Suprapubic skin (tissue), 4 donors: ENCODE measurements around the gene TMEM82. TPM values are rescaled to one million over a fixed set of nuclear protein-coding genes. Genes with fewer than 3 reads are reported as not detected.

Experiments used
- DNase-seq, 2 donors: peaks; one replicate each; pipeline ENCODE4 v3.0.0-alpha.2; 2019; ENCODE audit warnings: low spot score in 2 of 2
- H3K27ac ChIP-seq: fragments of 200-600 bp; sonication (generic); one replicate; pipeline ENCODE4 v1.5.1; 2019
- H3K27me3 ChIP-seq: fragments of 200-600 bp; sonication (generic); one replicate; pipeline ENCODE4 v1.5.1; 2019
- H3K36me3 ChIP-seq: fragments of 200-600 bp; sonication (generic); one replicate; pipeline ENCODE4 v1.5.1; 2019
- H3K4me1 ChIP-seq: fragments of 200-600 bp; sonication (generic); one replicate; pipeline ENCODE4 v1.5.1; 2019
- H3K4me3 ChIP-seq: fragments of 200-600 bp; sonication (generic); one replicate; pipeline ENCODE4 v1.5.1; 2019; ENCODE audit warnings: mild to moderate bottlenecking
- H3K9me3 ChIP-seq: fragments of 200-600 bp; sonication (generic); one replicate; pipeline ENCODE4 v1.5.1; 2019
- EP300 ChIP-seq: sonication (generic); formaldehyde crosslinking; IDR thresholded peaks from one replicate; pipeline ENCODE4 v1.6.1; 2017; ENCODE audit warnings: antibody characterized with exemption
- POLR2A ChIP-seq, 2 donors: fragments of 450-650 bp; IDR thresholded peaks; one replicate each; pipeline ENCODE4 v1.6.1; 2017; ENCODE audit warnings: antibody characterized with exemption in 2 of 2, mild to moderate bottlenecking in 2 of 2, moderate library complexity in 2 of 2
- POLR2AphosphoS5 ChIP-seq, 3 donors: sonication (generic); formaldehyde crosslinking; IDR thresholded peaks; one replicate each; pipeline ENCODE4 v1.6.1; 2017; ENCODE audit warnings: antibody characterized with exemption in 3 of 3
- WGBS: methylation state at CpG from one replicate; pipeline ENCODE4 v1.1.5; 2018; 5-methylcytosine and 5-hydroxymethylcytosine counted together
- total RNA-seq, 4 donors: library from RNA; depleted of rRNA; stranded (reverse); fragments of >200 nt; gene quantifications; one replicate each; pipeline ENCODE4 v1.1.0, GENCODE V29; 2016
- TF ChIP-seq, protein P1 (sequence below), 2 donors: fragments of 200-600 bp in 1 of 2; fragments of 450-650 bp in 1 of 2; sonication (generic) in 1 of 2; IDR thresholded peaks; one replicate each; pipeline ENCODE4 v1.5.1; 2016 to 2019; ENCODE audit warnings: antibody characterized with exemption in 2 of 2, mild to moderate bottlenecking in 1 of 2, moderate library complexity in 1 of 2

TMEM82 gene
- total RNA-seq, 4 donors from 2014 or later, result not detected

DNA sequence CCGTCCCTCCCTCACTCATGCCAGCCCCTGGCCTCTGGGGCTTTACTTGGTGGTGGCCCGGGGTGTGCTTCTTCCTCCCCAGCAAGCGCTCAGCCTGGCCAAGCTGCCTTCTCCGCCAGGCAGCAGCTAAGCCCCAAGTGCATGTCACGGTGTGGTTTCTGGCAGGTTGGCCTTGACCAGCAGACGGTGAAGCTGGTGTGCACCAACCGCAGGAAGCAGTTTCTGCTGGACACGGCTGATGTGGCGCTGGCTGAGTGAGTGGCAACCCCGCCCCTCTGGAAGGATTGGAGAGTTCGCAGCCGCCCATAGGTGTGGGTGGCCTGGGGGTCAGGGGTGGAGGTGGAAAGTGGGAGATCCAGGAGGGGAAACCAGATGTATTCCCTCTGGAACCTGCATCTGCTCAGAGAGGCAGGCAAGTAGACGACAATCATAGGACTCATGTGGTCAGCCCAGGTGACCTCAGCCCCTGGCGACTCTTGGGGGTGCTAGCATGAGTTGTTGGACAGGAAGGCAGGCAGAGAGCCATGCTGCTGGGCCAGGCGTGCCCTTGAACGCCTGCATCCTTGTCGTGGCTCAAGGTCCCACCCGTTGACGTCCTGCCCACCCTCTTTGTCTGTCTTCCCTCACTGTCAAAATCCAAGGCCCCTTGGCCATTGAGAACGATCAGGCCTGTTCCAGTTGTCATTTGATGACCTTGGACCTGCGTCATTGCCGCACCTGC lies 13.2 kb upstream of the TMEM82 start:
- no peak overlapping the region for H3K27ac ChIP-seq
- WGBS, result 90% methylated on average over 15 of the region's 22 CpGs

DNA sequence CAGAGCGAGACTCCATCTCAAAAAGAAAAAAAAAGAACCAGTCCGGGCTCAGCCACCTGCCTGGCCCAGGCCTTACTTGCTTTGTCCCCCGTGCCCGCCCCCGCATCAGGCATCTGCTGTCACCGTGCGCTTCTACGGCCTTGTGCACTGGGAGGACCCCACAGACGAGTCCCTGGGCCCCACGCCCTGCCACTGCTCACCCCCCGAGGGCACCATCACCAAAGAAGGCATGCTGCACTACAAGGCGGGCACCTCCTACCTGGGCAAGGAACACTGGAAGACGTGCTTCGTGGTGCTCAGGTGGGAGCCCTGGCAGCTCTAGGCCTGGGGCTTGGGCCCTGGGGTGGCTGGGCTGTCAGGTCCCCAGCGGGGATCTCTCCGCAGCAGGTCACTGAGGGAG lies 11.9 kb upstream of the TMEM82 start:
- Histone ChIP-seq H3K9me3 (no peaks in the 10 kb centered on the region), H3K4me3 (no peak overlapping the region), H3K4me1 (peaks cover 16% of the 10 kb centered on the region), H3K27me3 (no peaks in the 10 kb centered on the region), H3K27ac (no peak overlapping the region), H3K36me3 (peaks cover 95% of the 10 kb centered on the region)
- WGBS, result 83% methylated on average over 13 of the region's 16 CpGs
- no peak for TF ChIP-seq EP300
- TF ChIP-seq, protein P1, sequence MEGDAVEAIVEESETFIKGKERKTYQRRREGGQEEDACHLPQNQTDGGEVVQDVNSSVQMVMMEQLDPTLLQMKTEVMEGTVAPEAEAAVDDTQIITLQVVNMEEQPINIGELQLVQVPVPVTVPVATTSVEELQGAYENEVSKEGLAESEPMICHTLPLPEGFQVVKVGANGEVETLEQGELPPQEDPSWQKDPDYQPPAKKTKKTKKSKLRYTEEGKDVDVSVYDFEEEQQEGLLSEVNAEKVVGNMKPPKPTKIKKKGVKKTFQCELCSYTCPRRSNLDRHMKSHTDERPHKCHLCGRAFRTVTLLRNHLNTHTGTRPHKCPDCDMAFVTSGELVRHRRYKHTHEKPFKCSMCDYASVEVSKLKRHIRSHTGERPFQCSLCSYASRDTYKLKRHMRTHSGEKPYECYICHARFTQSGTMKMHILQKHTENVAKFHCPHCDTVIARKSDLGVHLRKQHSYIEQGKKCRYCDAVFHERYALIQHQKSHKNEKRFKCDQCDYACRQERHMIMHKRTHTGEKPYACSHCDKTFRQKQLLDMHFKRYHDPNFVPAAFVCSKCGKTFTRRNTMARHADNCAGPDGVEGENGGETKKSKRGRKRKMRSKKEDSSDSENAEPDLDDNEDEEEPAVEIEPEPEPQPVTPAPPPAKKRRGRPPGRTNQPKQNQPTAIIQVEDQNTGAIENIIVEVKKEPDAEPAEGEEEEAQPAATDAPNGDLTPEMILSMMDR (IDR thresholded peaks at IDR 0.05), result no peak
- no peak for TF ChIP-seq POLR2A (IDR thresholded peaks at IDR 0.05)
- no peak for TF ChIP-seq POLR2AphosphoS5 (IDR thresholded peaks at IDR 0.05)
- DNase-seq, result no peak

More for the DNA sequence above, 13.2 kb upstream of the TMEM82 start:
- Histone ChIP-seq H3K36me3 (peaks cover 94% of the 10 kb centered on the region), H3K4me3 (no peak overlapping the region), H3K4me1 (peaks cover 3% of the 10 kb centered on the region), H3K9me3 (no peaks in the 10 kb centered on the region), H3K27me3 (no peaks in the 10 kb centered on the region)
- DNase-seq, result no peak
- TF ChIP-seq POLR2AphosphoS5 (IDR thresholded peaks at IDR 0.05) (no peak), EP300 (no peak)
- TF ChIP-seq, protein P1 (IDR thresholded peaks at IDR 0.05), result no peak

DNA sequence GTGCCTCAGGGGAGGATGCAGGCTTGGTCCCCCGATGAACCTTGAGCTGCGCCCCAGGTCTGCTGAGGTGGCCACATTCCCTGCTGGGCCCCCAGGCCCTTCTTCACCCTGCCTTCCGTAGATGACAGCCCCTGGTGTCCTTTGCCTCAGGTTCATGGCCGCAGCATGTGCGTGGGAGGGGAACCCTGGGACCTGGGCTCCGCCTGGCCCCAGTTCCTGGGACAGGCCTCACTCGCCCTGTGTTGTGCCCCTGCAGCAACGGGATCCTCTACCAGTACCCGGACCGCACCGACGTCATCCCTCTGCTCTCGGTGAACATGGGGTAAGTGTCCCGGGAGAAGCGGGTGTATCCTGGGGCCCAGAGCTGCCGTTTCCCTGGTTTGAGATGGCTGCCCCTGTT lies 11.4 kb upstream of the TMEM82 start:
- no peak overlapping the region for H3K27ac ChIP-seq
- H3K4me3 ChIP-seq, result no peak overlapping the region
- TF ChIP-seq POLR2A (IDR thresholded peaks at IDR 0.05), result no peak
- no peak for TF ChIP-seq EP300
- TF ChIP-seq, protein P1 (IDR thresholded peaks at IDR 0.05), result no peak
- no peak for TF ChIP-seq POLR2AphosphoS5 (IDR thresholded peaks at IDR 0.05)
- no peak for DNase-seq
- H3K27me3 ChIP-seq, result no peaks in the 10 kb centered on the region
- H3K36me3 ChIP-seq, result peaks cover 90% of the 10 kb centered on the region
- H3K9me3 ChIP-seq, result no peaks in the 10 kb centered on the region
- WGBS, result 89% methylated on average over 7 of the region's 16 CpGs
- peaks cover 22% of the 10 kb centered on the region for H3K4me1 ChIP-seq

DNA sequence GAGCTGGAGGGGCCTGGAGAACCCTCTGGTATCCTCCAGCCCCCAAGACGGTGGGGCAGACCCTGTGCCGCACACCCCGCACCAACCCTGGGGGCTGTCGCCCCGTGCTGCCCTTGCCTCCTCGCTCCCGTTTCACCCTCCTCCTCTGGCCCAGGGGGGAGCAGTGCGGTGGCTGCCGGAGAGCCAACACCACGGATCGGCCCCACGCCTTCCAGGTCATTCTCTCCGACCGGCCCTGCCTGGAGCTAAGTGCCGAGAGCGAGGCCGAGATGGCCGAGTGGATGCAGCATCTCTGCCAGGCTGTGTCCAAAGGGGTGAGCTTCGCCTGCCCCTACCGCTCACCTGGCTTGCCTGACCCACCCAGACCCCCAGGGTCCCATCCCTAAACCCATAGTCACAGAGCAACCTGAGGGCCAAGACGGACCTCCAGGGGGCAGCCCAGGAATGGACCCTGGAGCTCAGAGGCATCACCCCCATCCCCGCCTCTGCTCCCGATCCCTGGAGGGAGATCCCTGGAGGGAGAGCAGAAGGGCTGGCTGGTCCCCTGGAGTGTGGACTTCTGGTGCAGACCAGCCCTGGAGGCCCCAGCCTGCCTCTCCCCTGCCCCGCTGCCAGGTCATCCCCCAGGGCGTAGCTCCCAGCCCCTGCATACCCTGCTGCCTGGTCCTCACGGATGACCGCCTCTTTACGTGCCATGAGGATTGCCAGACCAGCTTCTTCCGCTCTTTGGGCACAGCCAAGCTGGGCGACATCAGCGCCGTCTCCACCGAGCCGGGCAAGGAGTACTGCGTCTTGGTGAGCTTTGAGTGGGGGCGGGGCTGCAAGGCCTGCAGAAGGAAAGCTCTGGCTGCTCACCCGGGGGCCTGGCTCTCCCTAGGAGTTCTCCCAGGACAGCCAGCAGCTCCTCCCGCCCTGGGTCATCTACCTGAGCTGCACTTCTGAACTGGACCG lies 10.3 kb upstream of the TMEM82 start:
- H3K4me1 ChIP-seq, result peaks cover 32% of the 10 kb centered on the region
- no peak for DNase-seq
- H3K9me3 ChIP-seq, result no peaks in the 10 kb centered on the region
- H3K27ac ChIP-seq, result no peak overlapping the region
- no peak overlapping the region for H3K4me3 ChIP-seq
- H3K36me3 ChIP-seq, result peaks cover 79% of the 10 kb centered on the region
- 95% methylated on average over 21 of the region's 39 CpGs for WGBS
- TF ChIP-seq POLR2AphosphoS5 (IDR thresholded peaks at IDR 0.05), result no peak
- TF ChIP-seq, protein P1 (IDR thresholded peaks at IDR 0.05), result no peak
- no peak for TF ChIP-seq EP300
- TF ChIP-seq POLR2A (IDR thresholded peaks at IDR 0.05), result no peak
- no peaks in the 10 kb centered on the region for H3K27me3 ChIP-seq

GRCh38 chr1:15732686-15733081 lies 9.6 kb upstream of the TMEM82 start:
- Histone ChIP-seq H3K4me1 (peaks cover 36% of the 10 kb centered on the region), H3K4me3 (no peak overlapping the region), H3K27ac (no peak overlapping the region), H3K27me3 (no peaks in the 10 kb centered on the region), H3K36me3 (peaks cover 73% of the 10 kb centered on the region), H3K9me3 (no peaks in the 10 kb centered on the region)
- 25% methylated on average over 1 of the region's 7 CpGs for WGBS
- no peak for TF ChIP-seq EP300
- TF ChIP-seq, protein P1 (IDR thresholded peaks at IDR 0.05), result no peak
- TF ChIP-seq POLR2AphosphoS5 (IDR thresholded peaks at IDR 0.05), result no peak
- no peak for TF ChIP-seq POLR2A (IDR thresholded peaks at IDR 0.05)
- no peak for DNase-seq
